Muscle layer of colon (tissue), 2 donors: ENCODE results near the gene XRN1.

Source experiments
- H3K27ac ChIP-seq: one replicate; pipeline ENCODE4 v1.7.0; 2013; ENCODE audit warnings: low read depth, mild to moderate bottlenecking, low read length, moderate library complexity
- H3K27me3 ChIP-seq, 2 donors: one replicate each; pipeline ENCODE4 v1.7.0; 2013; ENCODE audit warnings: low read length in 2 of 2, mild to moderate bottlenecking in 2 of 2; ENCODE audit not compliant: insufficient read depth in 2 of 2, control insufficient read depth in 1 of 2
- H3K36me3 ChIP-seq: one replicate; pipeline ENCODE4 v1.7.0; 2013; ENCODE audit warnings: mild to moderate bottlenecking, low read length; ENCODE audit not compliant: insufficient read depth
- H3K4me1 ChIP-seq: one replicate; pipeline ENCODE4 v1.7.0; 2013; ENCODE audit warnings: mild to moderate bottlenecking, low read length; ENCODE audit not compliant: insufficient read depth
- H3K4me3 ChIP-seq, 2 donors: one replicate each; pipeline ENCODE4 v1.7.0; 2013; ENCODE audit warnings: low read length in 2 of 2, low read depth in 1 of 2, mild to moderate bottlenecking in 1 of 2, moderate library complexity in 1 of 2
- H3K9ac ChIP-seq: one replicate; pipeline ENCODE4 v1.7.0; 2013; ENCODE audit warnings: low read length
- H3K9me3 ChIP-seq: one replicate; pipeline ENCODE4 v1.7.0; 2013; ENCODE audit warnings: mild to moderate bottlenecking, low read length
- donor health status: abdominal sarcoma.
- donor health status: Adenocarcinoma of cecum.

Gene XRN1

GRCh38 chr3:142281474-142281873 is 166.4 kb downstream of the XRN1 start:
- Histone ChIP-seq H3K36me3 (no peaks in the 10 kb centered on the region), H3K27ac (no peak overlapping the region), H3K9ac (no peak overlapping the region), H3K4me3 (no peak overlapping the region), H3K9me3 (no peaks in the 10 kb centered on the region), H3K4me1 (no peaks in the 10 kb centered on the region), H3K27me3 (no peaks in the 10 kb centered on the region)

- Histone ChIP-seq H3K27ac (no peak overlapping the region), H3K36me3 (no peaks in the 10 kb centered on the region), H3K27me3 (no peaks in the 10 kb centered on the region), H3K9me3 (no peaks in the 10 kb centered on the region), H3K9ac (no peak overlapping the region), H3K4me1 (no peaks in the 10 kb centered on the region), H3K4me3 (no peak overlapping the region)
These were observed 167.8 kb downstream of the XRN1 start for GRCh38 chr3:142279965-142280590.

- Histone ChIP-seq H3K4me1 (no peaks in the 10 kb centered on the region), H3K9ac (no peak overlapping the region), H3K9me3 (no peaks in the 10 kb centered on the region), H3K36me3 (no peaks in the 10 kb centered on the region), H3K27me3 (no peaks in the 10 kb centered on the region), H3K4me3 (no peak overlapping the region), H3K27ac (no peak overlapping the region)
These were observed 169.4 kb downstream of the XRN1 start for GRCh38 chr3:142278451-142278850.

- H3K4me3 ChIP-seq, result no peak overlapping the region
- no peak overlapping the region for H3K9ac ChIP-seq
- H3K27ac ChIP-seq, result no peak overlapping the region
- no peaks in the 10 kb centered on the region for H3K9me3 ChIP-seq
- no peaks in the 10 kb centered on the region for H3K4me1 ChIP-seq
- H3K36me3 ChIP-seq, result no peaks in the 10 kb centered on the region
- H3K27me3 ChIP-seq, result no peaks in the 10 kb centered on the region
These were observed 171.1 kb downstream of the XRN1 start for GRCh38 chr3:142276781-142277180.

- Histone ChIP-seq H3K36me3 (no peaks in the 10 kb centered on the region), H3K9ac (no peak overlapping the region), H3K27me3 (no peaks in the 10 kb centered on the region), H3K27ac (no peak overlapping the region), H3K4me1 (no peaks in the 10 kb centered on the region), H3K4me3 (no peak overlapping the region), H3K9me3 (no peaks in the 10 kb centered on the region)
These were observed 172.0 kb downstream of the XRN1 start for GRCh38 chr3:142275856-142276255.

- Histone ChIP-seq H3K9ac (no peak overlapping the region), H3K4me1 (no peaks in the 10 kb centered on the region), H3K4me3 (no peak overlapping the region), H3K9me3 (no peaks in the 10 kb centered on the region), H3K27ac (no peak overlapping the region), H3K27me3 (no peaks in the 10 kb centered on the region), H3K36me3 (no peaks in the 10 kb centered on the region)
These were observed 172.9 kb downstream of the XRN1 start for GRCh38 chr3:142274908-142275307.

GRCh38 chr3:142273501-142273900 is 174.3 kb downstream of the XRN1 start:
- Histone ChIP-seq H3K36me3 (no peaks in the 10 kb centered on the region), H3K9me3 (no peaks in the 10 kb centered on the region), H3K4me3 (no peak overlapping the region), H3K27ac (no peak overlapping the region), H3K4me1 (no peaks in the 10 kb centered on the region), H3K27me3 (no peaks in the 10 kb centered on the region), H3K9ac (no peak overlapping the region)

GRCh38 chr3:142272200-142272891 is 175.5 kb downstream of the XRN1 start:
- Histone ChIP-seq H3K9me3 (no peaks in the 10 kb centered on the region), H3K9ac (no peak overlapping the region), H3K36me3 (no peaks in the 10 kb centered on the region), H3K4me1 (no peaks in the 10 kb centered on the region), H3K4me3 (no peak overlapping the region), H3K27me3 (no peaks in the 10 kb centered on the region), H3K27ac (no peak overlapping the region)

GRCh38 chr3:142270407-142270806 is 177.4 kb downstream of the XRN1 start:
- Histone ChIP-seq H3K27me3 (no peaks in the 10 kb centered on the region), H3K4me1 (no peaks in the 10 kb centered on the region), H3K4me3 (no peak overlapping the region), H3K9ac (no peak overlapping the region), H3K27ac (no peak overlapping the region), H3K9me3 (no peaks in the 10 kb centered on the region), H3K36me3 (no peaks in the 10 kb centered on the region)

GRCh38 chr3:142269767-142270166 is 178.1 kb downstream of the XRN1 start:
- no peak overlapping the region for H3K9ac ChIP-seq
- no peaks in the 10 kb centered on the region for H3K36me3 ChIP-seq
- H3K4me1 ChIP-seq, result no peaks in the 10 kb centered on the region
- H3K4me3 ChIP-seq, result no peak overlapping the region
- no peaks in the 10 kb centered on the region for H3K9me3 ChIP-seq
- no peak overlapping the region for H3K27ac ChIP-seq
- H3K27me3 ChIP-seq, result no peaks in the 10 kb centered on the region

- no peak overlapping the region for H3K27ac ChIP-seq
- no peak overlapping the region for H3K9ac ChIP-seq
- H3K36me3 ChIP-seq, result no peaks in the 10 kb centered on the region
- no peaks in the 10 kb centered on the region for H3K9me3 ChIP-seq
- H3K4me3 ChIP-seq, result no peak overlapping the region
- no peaks in the 10 kb centered on the region for H3K27me3 ChIP-seq
- H3K4me1 ChIP-seq, result no peaks in the 10 kb centered on the region
These were observed 179.4 kb downstream of the XRN1 start for GRCh38 chr3:142268426-142268825.

- no peaks in the 10 kb centered on the region for H3K27me3 ChIP-seq
- no peak overlapping the region for H3K27ac ChIP-seq
- no peaks in the 10 kb centered on the region for H3K4me1 ChIP-seq
- no peaks in the 10 kb centered on the region for H3K36me3 ChIP-seq
- no peak overlapping the region for H3K4me3 ChIP-seq
- no peak overlapping the region for H3K9ac ChIP-seq
- no peaks in the 10 kb centered on the region for H3K9me3 ChIP-seq
These were observed 180.6 kb downstream of the XRN1 start for GRCh38 chr3:142267269-142267668.
